GM18508 (cell line): ENCODE measurements around the gene PGLYRP2.
"Not testable (repeated sequence)": the region's sequence is repeated elsewhere in the genome, so short reads cannot be mapped to it uniquely, and the experiment has no call there.

Experiments
- ATAC-seq: cut with Tn5 transposase; IDR thresholded peaks from one replicate; pipeline ENCODE4 v1.9.1; 2021; ENCODE audit warnings: moderate number of reproducible peaks; ENCODE audit not compliant: insufficient read depth, unreplicated experiment

Gene PGLYRP2

DNA sequence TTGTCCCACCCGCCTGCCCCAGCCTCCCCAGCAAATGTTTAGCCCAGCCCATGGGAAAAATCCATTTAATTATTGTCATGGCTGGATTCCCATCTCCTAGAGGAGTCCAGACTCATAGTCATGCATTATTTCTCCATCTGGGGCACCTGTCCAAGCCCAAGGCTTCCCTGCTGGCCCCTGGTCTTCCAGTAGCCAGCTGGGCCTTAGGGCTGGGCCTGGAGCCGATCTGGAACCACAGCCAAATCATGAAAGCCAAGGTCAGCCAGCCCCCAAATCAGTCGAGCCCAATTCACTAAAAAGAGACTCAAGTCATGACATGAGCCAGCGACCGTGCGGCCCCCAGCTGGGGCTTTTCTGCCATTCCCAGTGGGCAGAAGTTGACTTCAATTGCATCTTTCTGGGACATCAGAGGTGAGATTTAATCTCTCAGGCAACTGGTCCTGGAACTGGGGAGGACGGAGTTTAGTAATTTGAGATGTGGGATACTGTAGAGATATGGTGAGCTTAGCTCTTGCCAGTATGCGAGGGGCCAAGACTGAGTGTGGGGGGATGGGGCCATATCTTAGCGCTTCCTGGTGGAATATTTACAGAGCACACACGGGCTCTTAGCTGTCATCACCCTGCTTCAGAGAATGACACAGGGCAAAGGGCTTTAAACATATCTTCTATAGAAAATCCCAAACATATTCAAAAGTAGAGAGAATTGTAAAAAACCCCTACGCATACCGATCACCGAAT lies 9.4 kb upstream of the PGLYRP2 start:
- no peak for ATAC-seq

GRCh38 chr19:15487038-15487437 lies 7.7 kb upstream of the PGLYRP2 start:
- no peak for ATAC-seq

GRCh38 chr19:15485768-15486167 lies 6.5 kb upstream of the PGLYRP2 start:
- not testable (repeated sequence) for ATAC-seq

DNA sequence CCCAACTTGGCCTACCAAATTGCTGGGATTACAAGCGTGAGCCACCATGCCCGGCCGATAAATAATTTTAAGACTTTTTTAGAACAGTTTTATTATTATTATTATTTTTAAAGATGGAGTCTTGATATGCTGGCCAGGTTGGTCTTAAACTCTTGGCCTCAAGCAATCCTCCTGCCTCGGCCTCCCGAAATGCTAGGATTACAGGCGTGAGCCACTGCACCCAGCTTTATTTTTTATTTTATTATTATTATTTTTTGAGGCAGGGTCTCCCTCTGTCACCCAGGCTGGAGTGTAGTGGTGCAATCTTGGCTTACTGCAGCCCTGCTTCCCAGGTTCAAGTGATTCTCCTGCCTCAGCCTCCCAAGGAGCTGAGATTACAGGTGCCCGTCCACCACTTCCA lies 1.7 kb upstream of the PGLYRP2 start:
- not testable (repeated sequence) for ATAC-seq

- no peak for ATAC-seq
These were observed 3.0 kb downstream of the PGLYRP2 start for GRCh38 chr19:15476325-15476724.

- no peak for ATAC-seq
These were observed 3.7 kb downstream of the PGLYRP2 start for GRCh38 chr19:15475611-15476010.

GRCh38 chr19:15475169-15475568 lies 4.1 kb downstream of the PGLYRP2 start:
- ATAC-seq = no peak

DNA sequence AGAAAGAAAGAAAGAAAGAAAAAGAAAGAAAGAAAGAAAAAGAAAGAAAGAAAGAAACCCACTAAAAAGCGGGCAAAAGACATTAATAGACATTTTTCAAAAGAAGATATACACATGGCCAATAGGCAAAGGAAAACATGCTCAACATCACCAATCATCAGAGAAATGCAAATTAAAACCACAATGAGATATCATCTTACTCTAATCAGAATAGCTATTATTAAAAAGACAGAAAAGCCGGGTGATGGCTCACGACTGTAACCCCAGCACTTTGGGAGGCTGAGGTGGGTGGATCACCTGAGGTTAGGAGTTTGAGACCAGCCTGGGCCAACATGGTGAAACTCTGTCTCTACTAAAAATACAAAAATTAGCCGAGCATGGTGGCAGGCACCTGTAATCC lies 5.5 kb downstream of the PGLYRP2 start:
- not testable (repeated sequence) for ATAC-seq

- no peak for ATAC-seq
These were observed 7.6 kb downstream of the PGLYRP2 start for GRCh38 chr19:15471639-15472101.

DNA sequence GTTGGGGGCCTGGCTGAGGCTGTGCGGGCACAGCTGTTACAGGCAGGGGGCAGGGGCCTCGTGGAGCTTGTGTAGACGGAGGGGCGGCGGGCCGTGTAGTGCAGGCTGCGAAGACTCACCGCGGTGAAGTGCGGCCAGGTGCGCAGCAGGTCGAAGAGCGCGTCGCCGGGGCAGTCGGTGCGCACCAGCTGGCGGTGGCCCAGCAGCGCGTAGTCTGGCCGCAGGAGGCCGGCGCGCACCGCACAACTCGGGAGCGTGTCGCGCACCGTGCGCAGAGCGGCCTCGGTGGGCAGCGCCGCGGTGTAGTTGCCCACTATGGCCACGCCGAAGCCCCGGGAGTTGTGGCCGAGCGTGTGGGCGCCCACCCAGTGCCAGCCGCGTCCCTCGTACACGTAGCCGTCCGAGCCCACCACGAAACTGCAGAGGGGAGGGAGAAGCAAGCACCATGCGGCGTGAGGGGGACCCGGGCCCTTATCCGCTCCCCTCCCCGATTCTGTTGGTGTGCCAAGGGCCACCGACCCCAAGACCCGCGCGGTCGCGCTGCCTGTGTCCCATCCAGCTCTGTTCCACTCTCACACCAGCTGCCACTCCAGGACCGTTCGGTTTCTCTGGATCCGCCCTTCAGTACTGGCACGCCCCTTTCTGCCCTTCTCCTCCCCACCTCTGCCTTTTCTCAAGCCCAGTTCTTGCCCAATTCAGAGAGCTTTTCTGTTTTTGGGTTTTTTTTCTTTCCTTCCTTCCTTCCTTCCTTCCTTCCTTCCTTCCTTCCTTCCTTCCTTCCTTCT lies 9.6 kb downstream of the PGLYRP2 start:
- ATAC-seq = no peak

- ATAC-seq = no peak
These were observed 10.4 kb downstream of the PGLYRP2 start for GRCh38 chr19:15468675-15469512.

- ATAC-seq = no peak
These were observed 11.5 kb downstream of the PGLYRP2 start for GRCh38 chr19:15467734-15468214.

DNA sequence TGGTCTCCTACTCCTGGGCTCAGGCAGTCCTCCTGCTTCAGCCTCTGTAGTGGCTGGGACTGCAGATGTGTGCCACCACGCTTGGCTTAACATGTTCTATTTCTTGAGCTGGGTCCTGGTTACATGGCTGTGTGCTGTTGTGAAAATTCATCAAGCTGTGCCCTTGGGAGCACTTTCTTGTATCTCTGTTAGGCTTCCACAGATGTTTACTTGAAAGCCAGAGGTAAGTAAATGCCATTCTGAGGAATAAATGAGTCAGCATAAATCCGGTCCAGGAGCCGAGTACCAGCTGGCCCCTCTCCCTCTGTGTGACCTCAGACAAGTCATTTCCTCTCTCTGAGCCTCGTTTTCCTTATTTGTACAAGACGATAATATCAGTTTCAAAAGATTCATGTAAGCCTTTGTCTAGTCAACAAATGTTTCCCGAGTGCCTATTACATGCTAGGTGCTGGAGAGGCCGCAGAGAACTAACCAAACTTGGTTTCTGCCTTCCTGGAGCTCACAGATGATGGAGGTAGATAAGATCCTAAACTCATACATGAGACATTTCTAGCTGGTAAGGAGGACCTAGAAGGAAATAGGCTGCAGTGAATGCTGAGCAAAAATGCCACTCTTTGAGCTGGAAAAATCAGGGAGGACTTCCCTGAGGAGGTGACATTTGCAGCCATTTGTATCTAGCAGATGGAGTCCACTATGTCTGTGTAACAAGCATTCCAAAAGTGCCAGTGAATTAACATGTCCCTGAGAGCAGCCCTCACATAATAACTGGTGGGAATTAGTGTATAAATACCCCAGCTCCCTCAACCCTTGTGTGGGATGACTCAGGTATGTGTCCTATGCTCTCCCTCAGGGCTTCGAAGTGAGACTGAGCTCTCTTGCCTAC lies 12.2 kb downstream of the PGLYRP2 start:
- ATAC-seq = peak; percentile 52

DNA sequence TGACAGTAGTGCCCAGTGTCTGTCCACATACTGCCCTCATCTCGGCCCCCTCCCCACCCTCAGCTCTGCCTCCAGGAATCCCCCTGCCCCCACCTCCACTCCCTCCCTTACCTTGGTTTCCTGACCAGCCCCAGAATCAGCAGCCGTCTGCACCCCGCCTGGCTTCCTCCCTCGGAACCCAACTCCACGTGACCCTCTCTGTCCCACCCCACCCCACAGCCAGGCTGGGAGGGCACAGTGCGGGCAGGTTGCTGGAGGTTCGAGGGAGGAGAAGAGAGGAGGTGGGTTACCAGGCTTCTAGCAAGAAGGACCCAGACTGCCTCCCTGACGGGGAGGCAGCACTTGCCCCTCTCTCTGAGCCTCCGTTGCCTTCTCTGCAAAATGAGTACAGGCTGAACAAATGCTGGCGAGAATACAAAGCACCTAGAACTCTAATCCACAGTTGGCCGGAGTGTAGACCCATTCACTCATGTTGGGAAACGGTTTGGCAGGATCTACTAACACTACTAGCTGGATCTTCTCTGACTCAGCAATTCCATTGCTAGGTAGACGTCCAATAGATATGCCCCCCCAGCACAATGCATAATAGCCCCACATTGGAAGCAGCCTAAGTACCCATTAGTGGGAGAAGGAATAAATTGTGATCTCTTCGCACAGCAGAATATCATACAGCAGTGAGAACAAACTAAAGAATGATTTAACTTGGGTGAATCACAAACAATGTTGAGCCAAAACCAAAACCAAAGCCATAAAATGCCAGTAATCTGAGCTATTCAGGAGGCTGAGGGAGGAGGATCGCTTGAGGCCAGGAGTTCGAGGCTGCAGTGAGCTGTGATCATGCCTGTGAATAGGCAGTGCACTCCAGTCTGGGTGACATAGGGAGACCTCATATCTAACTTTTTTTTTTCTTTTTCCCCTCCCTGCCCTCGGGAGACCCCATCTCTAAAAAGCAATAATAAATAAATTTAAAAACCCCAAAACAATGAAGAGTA lies 14.6 kb downstream of the PGLYRP2 start, which contains the start of gene RASAL3:
Gene RASAL3, minus strand, starts transcription at position 151 of the 992 bp plus-strand sequence. CDS start 186 bp downstream, outside the sequence.
- no peak for ATAC-seq

DNA sequence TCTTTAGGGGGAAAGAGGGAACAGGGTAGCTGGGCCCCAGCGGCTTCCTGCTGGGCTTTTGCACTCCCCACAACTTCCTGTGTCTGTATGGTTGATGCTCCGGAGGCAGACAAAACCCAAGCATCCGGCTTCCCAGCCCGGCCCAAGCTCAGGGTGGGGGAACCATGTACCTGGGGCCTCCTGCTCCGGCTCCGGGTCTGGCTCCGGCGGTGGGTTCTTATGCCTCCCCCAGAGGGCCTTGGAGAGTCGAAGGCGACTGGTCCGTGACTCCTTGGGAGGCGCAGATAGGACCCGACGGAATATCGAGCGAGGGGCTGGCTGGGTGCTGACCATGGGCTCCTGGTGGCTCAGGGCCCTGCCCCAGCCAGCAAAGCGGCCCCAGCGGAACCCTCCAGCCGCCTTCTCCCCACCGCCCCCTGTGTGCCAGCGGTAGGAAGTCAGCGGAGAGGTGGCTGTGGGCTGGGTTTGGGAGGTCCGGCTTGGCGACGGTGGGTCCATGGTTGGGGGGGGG lies 15.4 kb downstream of the PGLYRP2 start:
- no peak for ATAC-seq

- ATAC-seq = no peak
These were observed 17.6 kb downstream of the PGLYRP2 start for GRCh38 chr19:15461694-15462093.

GRCh38 chr19:15457701-15458484 lies 21.4 kb downstream of the PGLYRP2 start:
- no peak for ATAC-seq
